Measurements from ENCODE around the gene TBX10.
A peak's percentile ranks its signal among the peaks of the same experiment; 100 is the strongest.

TBX10 gene

DNA sequence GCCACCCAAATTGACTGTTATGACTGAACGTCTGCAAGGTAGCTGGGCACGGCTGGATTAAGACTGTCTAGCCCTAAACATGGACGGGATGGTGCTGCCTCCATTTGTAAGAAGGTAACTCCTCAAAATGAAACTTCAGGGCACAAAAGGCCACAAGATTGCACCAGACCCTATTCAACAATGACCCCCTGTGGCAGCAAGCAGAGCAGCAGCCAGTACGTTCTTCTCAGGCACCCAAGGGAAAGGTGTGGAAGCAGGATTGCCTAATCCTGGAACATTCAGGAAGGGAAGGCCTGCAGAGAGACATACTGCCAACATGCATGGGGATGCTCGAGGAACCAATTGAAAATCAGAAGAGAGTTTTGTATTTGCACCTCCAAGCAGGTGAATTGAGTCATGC, 4.5 kb upstream of the TBX10 start:
- Histone ChIP-seq H3K4me3 (ENCODE audit: insufficient read depth, low read length, poor library complexity, severe bottlenecking) (peak overlapping the region; percentile 43), H3K9me2 (replicated peaks; ENCODE audit: insufficient read depth, low read length) (no peaks in the 10 kb centered on the region), H3K27ac (ENCODE audit: low read depth, low read length) (peak overlapping the region; percentile 97; the same call in 1 of the 2 replicates), H3K9me3 (ENCODE audit: insufficient read depth, low read length) (peaks cover 4% of the 10 kb centered on the region; the same call in 1 of the 2 replicates), H4K20me1 (ENCODE audit: low read depth, low read length) (no peaks in the 10 kb centered on the region), H2AFZ (ENCODE audit: low read depth, low read length, severe bottlenecking) (no peak overlapping the region), H3F3A (ENCODE audit: insufficient read depth) (peaks cover 27% of the 10 kb centered on the region), H3K36me3 (ENCODE audit: low read length) (no peaks in the 10 kb centered on the region), H3K79me2 (ENCODE audit: insufficient read depth, low read length) (no peaks in the 10 kb centered on the region), H3K4me2 (ENCODE audit: low read depth, low read length, poor library complexity, severe bottlenecking) (peak overlapping the region; percentile 61), H3K9ac (ENCODE audit: low read length) (no peak overlapping the region), H3K27me3 (ENCODE audit: low read length) (no peaks in the 10 kb centered on the region)
- TF ChIP-seq CTCF (IDR thresholded peaks at IDR 0.05; ENCODE audit: insufficient read depth, low read length, poor library complexity, severe bottlenecking) (peak; percentile 39), EZH2phosphoT487 (conservative IDR thresholded peaks at IDR 0.05; ENCODE audit: low read length) (no peak)

DNA sequence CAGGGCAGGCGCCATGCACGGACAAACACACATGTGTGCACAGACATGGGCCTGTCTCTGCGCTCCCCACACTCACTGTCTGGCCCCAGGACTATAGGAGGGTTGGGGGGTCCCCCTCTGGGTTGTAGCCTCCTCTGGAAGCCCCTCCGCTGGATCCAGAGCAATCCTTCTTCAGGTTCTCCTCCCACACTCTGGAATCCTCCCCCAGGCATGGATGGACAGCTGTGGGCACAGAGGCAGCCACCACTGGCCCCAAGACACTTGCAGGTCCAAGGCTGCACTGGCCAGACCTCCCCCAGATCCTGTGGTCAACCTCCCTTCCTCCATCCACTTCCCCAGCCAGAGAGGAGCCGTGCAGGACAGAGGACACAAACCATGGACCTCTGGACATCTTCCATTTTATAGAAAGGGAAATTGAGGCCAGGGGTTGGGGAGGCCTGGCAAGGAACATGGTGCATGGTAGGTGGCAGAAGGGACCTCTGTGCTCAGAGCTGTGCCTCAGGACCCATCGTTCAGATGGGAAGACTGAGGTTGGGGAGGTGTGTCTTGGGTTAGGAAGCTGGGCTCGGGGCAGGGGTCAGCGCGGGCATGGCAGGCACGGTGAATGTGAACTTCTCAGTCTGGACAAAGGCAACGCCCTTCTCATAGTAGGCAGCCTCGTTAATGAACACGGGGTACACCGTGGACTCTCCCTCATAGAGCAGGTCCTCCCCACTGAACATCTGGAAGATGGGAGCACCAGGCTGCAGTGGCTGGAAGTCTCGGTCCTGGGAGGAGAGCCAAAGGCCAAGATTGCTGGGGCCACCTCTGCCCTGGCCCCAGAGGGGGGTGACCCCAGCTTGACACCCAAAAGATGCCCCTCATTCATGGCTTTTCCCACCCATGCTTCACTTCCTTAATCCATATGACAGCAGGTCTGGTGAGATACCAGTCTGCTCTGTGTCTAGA, 2.9 kb upstream of the TBX10 start:
- Histone ChIP-seq H3K9me3 (ENCODE audit: insufficient read depth, low read length) (peaks cover 4% of the 10 kb centered on the region; the same call in 1 of the 2 replicates), H3K79me2 (ENCODE audit: insufficient read depth, low read length) (no peaks in the 10 kb centered on the region), H3K36me3 (ENCODE audit: low read length) (no peaks in the 10 kb centered on the region), H3K9me2 (replicated peaks; ENCODE audit: insufficient read depth, low read length) (no peaks in the 10 kb centered on the region), H3K4me3 (ENCODE audit: insufficient read depth, low read length, poor library complexity, severe bottlenecking) (no peak overlapping the region), H3K27ac (ENCODE audit: low read depth, low read length) (no peak overlapping the region), H3K9ac (ENCODE audit: low read length) (no peak overlapping the region), H4K20me1 (ENCODE audit: low read depth, low read length) (no peaks in the 10 kb centered on the region), H3K27me3 (ENCODE audit: low read length) (no peaks in the 10 kb centered on the region), H3K4me2 (ENCODE audit: low read depth, low read length, poor library complexity, severe bottlenecking) (no peak overlapping the region), H2AFZ (ENCODE audit: low read depth, low read length, severe bottlenecking) (no peak overlapping the region), H3F3A (ENCODE audit: insufficient read depth) (peaks cover 14% of the 10 kb centered on the region)
- TF ChIP-seq CTCF (IDR thresholded peaks at IDR 0.05; ENCODE audit: insufficient read depth, low read length, poor library complexity, severe bottlenecking) (no peak), EZH2phosphoT487 (conservative IDR thresholded peaks at IDR 0.05; ENCODE audit: low read length) (no peak)

GRCh38 chr11:67641338-67642172, 2.0 kb upstream of the TBX10 start:
- TF ChIP-seq CTCF (IDR thresholded peaks at IDR 0.05; ENCODE audit: insufficient read depth, low read length, poor library complexity, severe bottlenecking), result no peak
- no peak for TF ChIP-seq EZH2phosphoT487 (conservative IDR thresholded peaks at IDR 0.05; ENCODE audit: low read length)
- H3K27me3 ChIP-seq (ENCODE audit: low read length), result no peaks in the 10 kb centered on the region
- H3K36me3 ChIP-seq (ENCODE audit: low read length), result no peaks in the 10 kb centered on the region
- no peak overlapping the region for H3K4me2 ChIP-seq (ENCODE audit: low read depth, low read length, poor library complexity, severe bottlenecking)
- no peak overlapping the region for H3K9ac ChIP-seq (ENCODE audit: low read length)
- peaks cover 9% of the 10 kb centered on the region for H3F3A ChIP-seq (ENCODE audit: insufficient read depth)
- no peak overlapping the region for H2AFZ ChIP-seq (ENCODE audit: low read depth, low read length, severe bottlenecking)
- H3K79me2 ChIP-seq (ENCODE audit: insufficient read depth, low read length), result no peaks in the 10 kb centered on the region
- H4K20me1 ChIP-seq (ENCODE audit: low read depth, low read length), result no peaks in the 10 kb centered on the region
- no peaks in the 10 kb centered on the region for H3K9me2 ChIP-seq (replicated peaks; ENCODE audit: insufficient read depth, low read length)
- no peak overlapping the region for H3K27ac ChIP-seq (ENCODE audit: low read depth, low read length)
- no peak overlapping the region for H3K4me3 ChIP-seq (ENCODE audit: insufficient read depth, low read length, poor library complexity, severe bottlenecking)
- peaks cover 4% of the 10 kb centered on the region; the same call in 1 of the 2 replicates for H3K9me3 ChIP-seq (ENCODE audit: insufficient read depth, low read length)
